ENCODE measurements around the gene LRRC7.
"Not testable (repeated sequence)": the region's sequence is repeated elsewhere in the genome, so short reads cannot be mapped to it uniquely, and the experiment has no call there.

Gene LRRC7

GRCh38 chr1:69679965-69680364 is 112.2 kb downstream of the LRRC7 start:
- H3K27me3 ChIP-seq (ENCODE audit: insufficient read depth, low read length): no peaks in the 10 kb centered on the region
- H3K36me3 ChIP-seq (ENCODE audit: insufficient read depth, low read length): no peaks in the 10 kb centered on the region
- no peaks in the 10 kb centered on the region for H3K4me1 ChIP-seq (ENCODE audit: insufficient read depth, low read length)
- no peak overlapping the region for H3K4me3 ChIP-seq (ENCODE audit: low read length)
- H3K9me3 ChIP-seq (ENCODE audit: low read length): no peaks in the 10 kb centered on the region
- no peak overlapping the region for H2AFZ ChIP-seq (ENCODE audit: low read depth, low read length)

GRCh38 chr1:69686367-69686984 is 118.8 kb downstream of the LRRC7 start:
- H3K36me3 ChIP-seq (ENCODE audit: insufficient read depth, low read length): no peaks in the 10 kb centered on the region
- no peak overlapping the region for H2AFZ ChIP-seq (ENCODE audit: low read depth, low read length)

GRCh38 chr1:69688193-69688592 is 120.5 kb downstream of the LRRC7 start:
- H2AFZ ChIP-seq (ENCODE audit: low read depth, low read length): no peak overlapping the region
- no peak overlapping the region for H3K4me3 ChIP-seq (ENCODE audit: low read length)

More at GRCh38 chr1:69686367-69686984, 118.8 kb downstream of the LRRC7 start:
- Histone ChIP-seq H3K4me3 (ENCODE audit: low read length) (no peak overlapping the region), H3K27me3 (ENCODE audit: insufficient read depth, low read length) (no peaks in the 10 kb centered on the region), H3K9me3 (ENCODE audit: low read length) (no peaks in the 10 kb centered on the region), H3K4me1 (ENCODE audit: insufficient read depth, low read length) (peaks cover 2% of the 10 kb centered on the region)

GRCh38 chr1:69691179-69691578 is 123.5 kb downstream of the LRRC7 start:
- Histone ChIP-seq H3K27me3 (ENCODE audit: insufficient read depth, low read length) (no peaks in the 10 kb centered on the region), H3K4me3 (ENCODE audit: low read length) (no peak overlapping the region), H3K36me3 (ENCODE audit: insufficient read depth, low read length) (no peaks in the 10 kb centered on the region), H3K4me1 (ENCODE audit: insufficient read depth, low read length) (peaks cover 2% of the 10 kb centered on the region), H3K9me3 (ENCODE audit: low read length) (no peaks in the 10 kb centered on the region), H2AFZ (ENCODE audit: low read depth, low read length) (no peak overlapping the region)

More at GRCh38 chr1:69688193-69688592, 120.5 kb downstream of the LRRC7 start:
- Histone ChIP-seq H3K27me3 (ENCODE audit: insufficient read depth, low read length) (no peaks in the 10 kb centered on the region), H3K36me3 (ENCODE audit: insufficient read depth, low read length) (no peaks in the 10 kb centered on the region), H3K4me1 (ENCODE audit: insufficient read depth, low read length) (peaks cover 2% of the 10 kb centered on the region), H3K9me3 (ENCODE audit: low read length) (no peaks in the 10 kb centered on the region)

GRCh38 chr1:69693921-69694675 is 126.4 kb downstream of the LRRC7 start:
- Histone ChIP-seq H3K4me1 (ENCODE audit: insufficient read depth, low read length) (peaks cover 2% of the 10 kb centered on the region), H3K4me3 (ENCODE audit: low read length) (no peak overlapping the region), H3K36me3 (ENCODE audit: insufficient read depth, low read length) (no peaks in the 10 kb centered on the region), H2AFZ (ENCODE audit: low read depth, low read length) (no peak overlapping the region), H3K9me3 (ENCODE audit: low read length) (no peaks in the 10 kb centered on the region), H3K27me3 (ENCODE audit: insufficient read depth, low read length) (no peaks in the 10 kb centered on the region)

- H2AFZ ChIP-seq (ENCODE audit: low read depth, low read length): no peak overlapping the region
- H3K4me1 ChIP-seq (ENCODE audit: insufficient read depth, low read length): no peaks in the 10 kb centered on the region
- no peaks in the 10 kb centered on the region for H3K36me3 ChIP-seq (ENCODE audit: insufficient read depth, low read length)
- H3K27me3 ChIP-seq (ENCODE audit: insufficient read depth, low read length): no peaks in the 10 kb centered on the region
- H3K9me3 ChIP-seq (ENCODE audit: low read length): no peaks in the 10 kb centered on the region
- H3K4me3 ChIP-seq (ENCODE audit: low read length): no peak overlapping the region
Observed at GRCh38 chr1:69697340-69697739, 129.6 kb downstream of the LRRC7 start.

- H3K4me1 ChIP-seq (ENCODE audit: insufficient read depth, low read length): no peaks in the 10 kb centered on the region
- no peaks in the 10 kb centered on the region for H3K27me3 ChIP-seq (ENCODE audit: insufficient read depth, low read length)
- H3K4me3 ChIP-seq (ENCODE audit: low read length): no peak overlapping the region
- no peak overlapping the region for H2AFZ ChIP-seq (ENCODE audit: low read depth, low read length)
- H3K9me3 ChIP-seq (ENCODE audit: low read length): no peaks in the 10 kb centered on the region
- no peaks in the 10 kb centered on the region for H3K36me3 ChIP-seq (ENCODE audit: insufficient read depth, low read length)
Observed at GRCh38 chr1:69700770-69701169, 133.0 kb downstream of the LRRC7 start.

- Histone ChIP-seq H3K9me3 (ENCODE audit: low read length) (no peaks in the 10 kb centered on the region), H2AFZ (ENCODE audit: low read depth, low read length) (no peak overlapping the region), H3K27me3 (ENCODE audit: insufficient read depth, low read length) (no peaks in the 10 kb centered on the region)
Observed at GRCh38 chr1:69702085-69702484, 134.4 kb downstream of the LRRC7 start.

GRCh38 chr1:69706473-69706872 is 138.8 kb downstream of the LRRC7 start:
- no peaks in the 10 kb centered on the region for H3K4me1 ChIP-seq (ENCODE audit: insufficient read depth, low read length)
- H3K27me3 ChIP-seq (ENCODE audit: insufficient read depth, low read length): no peaks in the 10 kb centered on the region

More at GRCh38 chr1:69702085-69702484, 134.4 kb downstream of the LRRC7 start:
- Histone ChIP-seq H3K4me3 (ENCODE audit: low read length) (no peak overlapping the region), H3K4me1 (ENCODE audit: insufficient read depth, low read length) (no peaks in the 10 kb centered on the region), H3K36me3 (ENCODE audit: insufficient read depth, low read length) (no peaks in the 10 kb centered on the region)

GRCh38 chr1:69707103-69707502 is 139.4 kb downstream of the LRRC7 start:
- no peaks in the 10 kb centered on the region for H3K4me1 ChIP-seq (ENCODE audit: insufficient read depth, low read length)
- H3K27me3 ChIP-seq (ENCODE audit: insufficient read depth, low read length): no peaks in the 10 kb centered on the region
- no peaks in the 10 kb centered on the region for H3K36me3 ChIP-seq (ENCODE audit: insufficient read depth, low read length)
- no peaks in the 10 kb centered on the region for H3K9me3 ChIP-seq (ENCODE audit: low read length)
- no peak overlapping the region for H3K4me3 ChIP-seq (ENCODE audit: low read length)
- H2AFZ ChIP-seq (ENCODE audit: low read depth, low read length): no peak overlapping the region

More at GRCh38 chr1:69706473-69706872, 138.8 kb downstream of the LRRC7 start:
- H3K4me3 ChIP-seq (ENCODE audit: low read length): no peak overlapping the region
- no peaks in the 10 kb centered on the region for H3K36me3 ChIP-seq (ENCODE audit: insufficient read depth, low read length)
- no peak overlapping the region for H2AFZ ChIP-seq (ENCODE audit: low read depth, low read length)
- H3K9me3 ChIP-seq (ENCODE audit: low read length): no peaks in the 10 kb centered on the region

GRCh38 chr1:69710484-69711189 is 142.9 kb downstream of the LRRC7 start:
- Histone ChIP-seq H3K4me3 (ENCODE audit: low read length) (no peak overlapping the region), H3K4me1 (ENCODE audit: insufficient read depth, low read length) (no peaks in the 10 kb centered on the region), H2AFZ (ENCODE audit: low read depth, low read length) (no peak overlapping the region), H3K36me3 (ENCODE audit: insufficient read depth, low read length) (no peaks in the 10 kb centered on the region), H3K27me3 (ENCODE audit: insufficient read depth, low read length) (no peaks in the 10 kb centered on the region), H3K9me3 (ENCODE audit: low read length) (no peaks in the 10 kb centered on the region)

- H2AFZ ChIP-seq (ENCODE audit: low read depth, low read length): no peak overlapping the region
- no peak overlapping the region for H3K4me3 ChIP-seq (ENCODE audit: low read length)
- H3K36me3 ChIP-seq (ENCODE audit: insufficient read depth, low read length): no peaks in the 10 kb centered on the region
- no peaks in the 10 kb centered on the region for H3K4me1 ChIP-seq (ENCODE audit: insufficient read depth, low read length)
- H3K27me3 ChIP-seq (ENCODE audit: insufficient read depth, low read length): no peaks in the 10 kb centered on the region
- H3K9me3 ChIP-seq (ENCODE audit: low read length): no peaks in the 10 kb centered on the region
Observed at GRCh38 chr1:69711190-69711930, 143.6 kb downstream of the LRRC7 start.

- not testable (repeated sequence) for H3K4me1 ChIP-seq (ENCODE audit: insufficient read depth, low read length); H3K4me3 ChIP-seq (ENCODE audit: low read length); H3K9me3 ChIP-seq (ENCODE audit: low read length); H3K36me3 ChIP-seq (ENCODE audit: insufficient read depth, low read length); H3K27me3 ChIP-seq (ENCODE audit: insufficient read depth, low read length); H2AFZ ChIP-seq (ENCODE audit: low read depth, low read length)
Observed at GRCh38 chr1:69717834-69718233, 150.1 kb downstream of the LRRC7 start.

Measured in neuron (in vitro differentiated cells).